GM10266 (cell line): ENCODE data around the gene CLPTM1L.

Source experiments
- DNase-seq: peaks from one replicate; pipeline ENCODE4 v3.0.0; 2012; ENCODE audit errors: extremely low spot score
- TF ChIP-seq, protein P1 (sequence below): IDR thresholded peaks from 2 replicates; pipeline ENCODE4 v1.5.1; 2012; ENCODE audit warnings: mild to moderate bottlenecking, low read depth; ENCODE audit not compliant: control insufficient read depth, insufficient read depth; ENCODE audit errors: missing control alignments

CLPTM1L gene

DNA sequence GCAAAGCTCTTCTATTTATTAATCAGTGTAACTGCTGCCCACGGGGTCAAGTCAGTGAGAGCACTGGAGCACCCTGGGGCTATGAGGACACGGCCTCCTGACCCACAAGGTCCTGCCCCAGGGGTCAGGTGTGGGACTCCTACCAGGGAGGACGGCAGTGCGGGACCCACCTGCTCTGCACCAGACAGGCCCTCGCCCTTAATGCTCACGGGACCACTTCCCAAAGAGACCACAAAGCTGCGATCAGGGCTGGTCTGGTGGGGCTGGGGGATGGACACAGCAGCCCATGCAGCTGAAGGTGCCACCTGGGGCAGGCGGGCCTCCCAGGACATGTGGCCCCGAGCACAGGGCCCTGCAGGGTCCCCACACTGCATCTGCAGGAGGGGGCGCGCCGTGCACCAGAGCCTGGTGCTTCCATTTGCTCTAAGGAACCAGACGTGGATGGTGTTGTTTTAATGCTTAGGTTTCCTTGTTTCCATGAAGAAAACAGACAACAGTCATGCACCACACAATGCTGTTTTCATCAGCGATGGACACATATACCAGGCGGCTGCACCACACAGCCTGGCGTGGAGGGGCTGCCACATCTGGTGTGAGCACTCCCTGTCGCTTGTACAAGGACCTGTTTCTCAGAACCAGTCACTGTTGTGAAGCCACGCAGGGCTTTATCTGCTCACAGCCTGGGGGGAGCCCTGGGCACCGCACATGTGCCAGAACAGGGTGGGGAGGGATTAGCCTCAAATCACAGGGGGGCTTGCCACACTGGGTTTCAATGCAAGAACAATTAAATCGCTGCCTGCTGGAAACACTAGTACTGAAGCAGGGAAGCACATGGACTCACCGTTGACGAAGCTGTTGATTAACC, 22.6 kb downstream of the CLPTM1L start:
- no peak for DNase-seq
- TF ChIP-seq, protein P1, sequence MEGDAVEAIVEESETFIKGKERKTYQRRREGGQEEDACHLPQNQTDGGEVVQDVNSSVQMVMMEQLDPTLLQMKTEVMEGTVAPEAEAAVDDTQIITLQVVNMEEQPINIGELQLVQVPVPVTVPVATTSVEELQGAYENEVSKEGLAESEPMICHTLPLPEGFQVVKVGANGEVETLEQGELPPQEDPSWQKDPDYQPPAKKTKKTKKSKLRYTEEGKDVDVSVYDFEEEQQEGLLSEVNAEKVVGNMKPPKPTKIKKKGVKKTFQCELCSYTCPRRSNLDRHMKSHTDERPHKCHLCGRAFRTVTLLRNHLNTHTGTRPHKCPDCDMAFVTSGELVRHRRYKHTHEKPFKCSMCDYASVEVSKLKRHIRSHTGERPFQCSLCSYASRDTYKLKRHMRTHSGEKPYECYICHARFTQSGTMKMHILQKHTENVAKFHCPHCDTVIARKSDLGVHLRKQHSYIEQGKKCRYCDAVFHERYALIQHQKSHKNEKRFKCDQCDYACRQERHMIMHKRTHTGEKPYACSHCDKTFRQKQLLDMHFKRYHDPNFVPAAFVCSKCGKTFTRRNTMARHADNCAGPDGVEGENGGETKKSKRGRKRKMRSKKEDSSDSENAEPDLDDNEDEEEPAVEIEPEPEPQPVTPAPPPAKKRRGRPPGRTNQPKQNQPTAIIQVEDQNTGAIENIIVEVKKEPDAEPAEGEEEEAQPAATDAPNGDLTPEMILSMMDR: no peak

DNA sequence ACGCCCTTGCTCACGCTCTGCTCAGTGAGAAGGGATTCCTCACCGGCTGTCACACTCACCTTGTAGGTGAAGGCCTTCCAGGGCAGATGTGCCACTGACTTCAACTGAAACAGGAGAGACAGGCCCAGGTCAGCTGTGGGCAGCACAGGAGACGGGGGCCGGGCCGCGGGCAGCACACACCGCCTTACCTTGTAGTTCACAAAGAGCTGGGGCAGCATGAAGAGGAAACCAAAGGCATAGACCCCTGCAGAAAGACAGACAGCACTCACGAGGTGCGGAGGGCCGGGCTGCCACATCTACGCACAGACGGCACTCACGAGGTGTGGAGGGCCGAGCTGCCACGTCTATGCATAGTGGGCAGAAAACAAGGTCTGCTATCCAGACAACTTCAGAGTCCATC, 23.3 kb downstream of the CLPTM1L start:
- no peak for DNase-seq
- TF ChIP-seq, protein P1: no peak

DNA sequence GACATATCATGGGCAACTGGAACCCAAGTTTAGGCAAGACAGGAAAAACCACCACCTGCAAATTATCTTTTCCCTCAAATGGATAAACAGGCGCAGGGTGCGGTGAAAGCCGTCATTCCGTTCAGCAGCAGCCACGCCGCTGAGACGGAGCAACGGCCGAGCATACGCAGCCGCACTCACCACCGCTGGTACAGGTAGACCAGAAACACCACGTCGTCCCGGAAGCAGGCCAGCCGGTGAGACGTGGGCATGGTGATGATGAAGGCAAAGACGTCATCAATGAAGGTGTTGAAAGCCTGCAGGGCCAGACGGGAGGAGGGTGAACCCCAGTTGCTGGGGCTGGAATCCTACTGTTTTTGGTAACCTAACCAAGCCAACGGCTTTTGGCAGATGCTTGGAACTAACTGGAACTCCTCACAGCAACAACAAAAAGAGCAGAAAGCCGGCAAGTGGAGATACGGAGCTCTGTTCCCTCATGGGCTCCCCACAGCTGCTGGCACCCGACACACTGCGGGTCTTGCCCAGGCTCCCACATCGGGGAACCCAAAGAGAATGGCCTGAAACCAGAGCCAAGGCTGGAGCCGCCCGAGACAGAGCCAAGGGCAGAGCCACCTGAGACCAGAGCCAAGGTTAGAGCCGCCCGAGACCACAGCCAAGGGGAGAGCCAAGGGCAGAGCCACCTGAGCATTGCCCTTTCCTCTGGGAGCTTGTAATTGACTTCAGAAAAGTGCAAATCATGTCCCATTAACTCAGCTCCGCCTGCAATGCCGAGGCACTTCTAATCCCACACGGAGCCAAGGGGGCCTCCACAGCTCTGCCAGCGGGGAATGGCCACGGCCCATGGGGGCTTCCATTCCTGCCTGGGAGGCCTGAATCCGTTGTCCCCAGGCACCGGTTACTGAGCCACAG, 24.2 kb downstream of the CLPTM1L start:
- DNase-seq: no peak
- TF ChIP-seq, protein P1: no peak

DNA sequence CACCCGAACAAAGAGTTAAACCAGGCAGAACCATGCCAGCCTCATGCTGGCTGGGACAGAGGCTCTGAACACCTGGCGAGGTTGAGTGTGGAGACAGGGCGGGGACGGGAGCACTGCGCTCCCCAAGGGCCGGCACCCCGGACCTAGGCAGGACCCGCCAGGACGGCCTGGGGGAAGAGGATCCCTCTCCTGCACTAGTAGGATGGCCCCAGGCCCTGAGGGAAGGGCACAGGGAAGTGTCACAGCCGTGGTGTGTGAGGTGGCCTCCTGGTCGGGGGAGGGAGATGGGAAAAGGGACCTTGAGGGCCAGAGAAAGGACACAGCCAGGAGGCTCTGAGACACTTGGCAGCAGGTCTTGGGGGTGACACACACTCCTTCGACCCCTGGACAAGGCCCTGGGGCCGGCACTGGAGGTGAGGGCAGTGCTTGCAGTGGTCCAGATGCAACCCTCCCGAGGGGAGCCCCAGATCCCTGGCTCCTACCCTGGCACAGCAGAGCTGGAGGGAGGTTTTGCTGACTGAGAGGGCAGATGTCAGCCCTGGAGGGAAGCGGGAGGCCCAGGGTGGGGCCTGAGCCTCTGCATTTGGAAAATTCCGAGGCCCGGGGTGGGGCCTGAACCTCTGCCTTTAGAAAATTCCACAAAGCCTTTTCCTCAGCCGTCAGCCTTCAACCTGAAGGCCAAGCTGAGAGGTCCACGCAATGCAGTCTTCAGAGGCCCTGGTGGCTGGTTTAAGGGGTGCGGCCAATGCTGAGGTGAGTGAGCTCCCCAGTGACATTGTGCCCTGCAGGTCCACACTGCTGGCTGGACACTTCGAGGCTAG, 25.3 kb downstream of the CLPTM1L start:
- no peak for DNase-seq
- TF ChIP-seq, protein P1: no peak

DNA sequence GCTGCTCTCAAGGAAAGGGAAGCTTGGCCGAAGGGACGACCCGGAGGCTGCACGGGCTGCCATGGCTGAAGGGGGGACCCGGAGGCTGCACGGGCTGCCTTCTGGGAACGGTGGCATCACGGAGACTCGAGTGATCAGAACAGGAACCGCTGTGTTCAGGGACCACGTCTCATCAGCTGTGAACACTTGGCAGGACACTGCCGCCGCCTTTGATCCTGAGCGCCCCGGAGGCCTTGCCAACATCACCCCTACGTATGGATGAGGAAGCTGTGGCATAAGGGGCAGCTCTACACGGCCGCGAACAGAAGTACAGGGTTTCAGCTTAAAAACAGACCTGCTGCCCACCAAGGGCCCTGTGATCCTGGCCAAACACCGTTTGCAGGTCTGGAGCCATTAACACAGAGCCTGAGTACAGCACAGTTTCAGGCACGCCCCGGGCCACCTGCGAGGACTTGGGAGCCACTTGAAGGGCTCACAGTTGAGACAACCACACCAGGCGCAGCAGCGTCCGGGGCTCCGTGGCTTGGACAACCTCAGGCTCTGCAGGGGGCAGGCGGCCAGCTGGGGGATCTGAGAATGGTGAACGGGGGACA, 26.1 kb downstream of the CLPTM1L start:
- TF ChIP-seq, protein P1: no peak
- DNase-seq: no peak

DNA sequence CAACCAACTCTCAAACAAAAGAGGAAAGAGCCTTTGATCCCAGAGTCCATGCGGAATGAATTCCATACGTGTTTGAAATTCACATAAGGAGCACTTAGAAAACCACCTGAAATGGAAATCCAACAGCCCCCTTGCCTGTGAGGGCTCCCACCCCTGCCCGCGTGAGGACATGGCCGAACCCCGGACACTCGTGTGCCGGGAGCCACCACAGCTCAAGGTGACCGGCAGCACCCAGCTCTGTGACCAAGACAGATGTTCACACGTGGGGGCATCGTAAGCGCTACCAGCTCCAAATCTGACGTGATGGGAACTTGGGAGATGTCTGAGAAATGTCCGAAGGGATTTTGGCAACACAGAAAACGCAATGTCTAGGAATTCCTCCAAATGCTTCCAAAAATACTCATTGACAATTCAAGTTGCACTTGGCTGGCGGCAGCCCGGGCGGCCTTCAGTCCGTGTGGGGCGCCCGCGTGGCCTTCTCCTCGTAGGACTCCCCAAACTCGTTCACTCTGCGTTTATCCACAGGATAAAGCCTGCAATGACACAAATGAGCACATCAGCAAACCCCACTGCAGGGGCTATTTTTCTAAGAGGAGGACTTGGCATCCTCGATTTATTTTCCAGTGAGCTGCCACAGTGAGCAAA, 26.9 kb downstream of the CLPTM1L start:
- no peak for DNase-seq
- TF ChIP-seq, protein P1: no peak
